HG03103 (cell line): ENCODE results near the gene CFAP210.

Source experiments
- ATAC-seq: cut with Tn5 transposase; IDR thresholded peaks from one replicate; pipeline ENCODE4 v1.9.1; 2021; ENCODE audit warnings: low read depth; ENCODE audit not compliant: unreplicated experiment

Gene CFAP210

DNA sequence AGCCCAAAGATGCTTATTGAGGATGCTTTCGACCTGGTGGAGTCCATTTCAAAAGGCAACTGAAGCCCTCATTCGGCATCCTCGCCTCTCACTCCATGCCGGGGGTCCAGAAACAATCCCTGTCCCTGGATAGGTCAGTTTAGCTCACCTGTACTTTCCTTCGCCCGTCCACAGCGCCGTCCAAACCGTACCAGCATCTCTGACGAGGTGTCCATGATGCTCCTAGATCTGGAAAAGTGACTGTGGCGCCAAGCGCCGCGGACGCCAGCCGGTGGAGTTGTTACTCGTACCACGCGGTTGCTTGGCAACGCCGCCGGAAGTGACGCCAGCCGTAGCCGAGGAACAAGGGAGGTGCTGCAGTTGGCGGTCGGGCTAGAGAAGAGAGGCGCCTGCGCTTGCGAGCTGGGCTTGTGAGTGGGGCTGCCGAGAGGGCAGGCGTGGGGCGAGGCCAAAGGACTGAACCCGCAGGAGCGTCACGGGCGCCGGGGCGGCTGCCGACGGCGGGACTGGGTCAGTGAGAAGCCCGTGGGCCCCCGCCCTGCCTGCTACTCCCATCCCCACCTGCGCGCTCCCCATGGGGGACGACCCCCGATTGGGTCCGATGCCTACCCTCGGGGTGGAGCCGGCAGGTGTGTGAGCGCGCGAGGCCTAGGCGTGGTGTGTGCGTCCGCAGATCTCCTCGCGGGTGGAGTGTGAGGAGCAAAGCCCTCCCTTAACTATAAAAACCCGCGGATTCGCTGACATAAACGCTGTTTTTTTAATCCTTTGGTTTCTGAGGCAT lies at the start of gene CFAP210, which contains the start of gene PHOSPHO2:
TSS of gene CFAP210 (minus strand) at position 293 of the 781 bp plus-strand sequence. CDS start at position 215, 78 bp downstream.
TSS of gene PHOSPHO2 (plus strand) at position 357 of the 781 bp plus-strand sequence. CDS start 6,503 bp downstream, outside the sequence.
- ATAC-seq, result peak; percentile 99

- ATAC-seq, result no peak
These were observed 49.3 kb upstream of the CFAP210 start for GRCh38 chr2:169743549-169743948.

GRCh38 chr2:169739351-169739750 lies 45.1 kb upstream of the CFAP210 start:
- no peak for ATAC-seq

GRCh38 chr2:169738566-169739229 lies 44.5 kb upstream of the CFAP210 start:
- ATAC-seq, result no peak

GRCh38 chr2:169736902-169737301 lies 42.7 kb upstream of the CFAP210 start:
- no peak for ATAC-seq

- ATAC-seq, result no peak
These were observed 41.4 kb upstream of the CFAP210 start for GRCh38 chr2:169735623-169736022.

- ATAC-seq, result peak; percentile 37
These were observed 40.1 kb upstream of the CFAP210 start for GRCh38 chr2:169734169-169734847.

- ATAC-seq, result no peak
These were observed 38.6 kb upstream of the CFAP210 start for GRCh38 chr2:169732583-169733358.

DNA sequence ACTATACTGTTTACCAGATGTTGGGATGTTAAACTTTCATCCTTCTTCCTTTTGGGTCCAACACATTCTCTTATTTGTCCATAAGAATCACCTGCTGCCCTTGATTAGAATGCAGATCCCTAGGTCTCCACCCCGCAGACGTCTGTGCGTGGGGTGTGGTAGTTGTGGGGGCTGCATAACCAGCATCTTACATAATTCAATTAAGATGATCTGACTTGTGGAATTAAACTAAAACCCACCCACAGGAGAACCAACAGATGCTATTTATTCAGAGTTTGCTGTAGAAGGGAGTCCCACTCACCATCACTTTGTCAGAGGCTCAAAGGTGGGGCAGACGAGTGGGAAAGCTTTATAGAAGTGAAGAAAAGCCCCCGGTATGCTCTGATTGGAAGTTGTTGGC lies 37.9 kb upstream of the CFAP210 start:
- ATAC-seq, result no peak

DNA sequence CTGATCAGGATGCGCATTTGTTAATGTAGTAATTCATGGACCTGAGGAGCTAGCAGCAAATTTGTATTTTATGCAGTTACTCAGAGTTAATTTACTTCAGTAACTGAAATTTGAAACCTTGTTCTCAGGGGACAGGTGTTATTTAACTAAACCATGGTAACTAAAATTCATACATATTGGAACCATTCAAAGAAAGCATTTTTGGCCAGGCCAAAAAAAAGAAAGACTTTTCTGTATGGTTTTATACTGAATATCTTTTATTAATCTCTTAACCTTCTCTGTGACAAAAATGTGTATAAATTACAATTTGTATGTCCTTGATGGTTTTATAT lies 35.0 kb upstream of the CFAP210 start:
- no peak for ATAC-seq

DNA sequence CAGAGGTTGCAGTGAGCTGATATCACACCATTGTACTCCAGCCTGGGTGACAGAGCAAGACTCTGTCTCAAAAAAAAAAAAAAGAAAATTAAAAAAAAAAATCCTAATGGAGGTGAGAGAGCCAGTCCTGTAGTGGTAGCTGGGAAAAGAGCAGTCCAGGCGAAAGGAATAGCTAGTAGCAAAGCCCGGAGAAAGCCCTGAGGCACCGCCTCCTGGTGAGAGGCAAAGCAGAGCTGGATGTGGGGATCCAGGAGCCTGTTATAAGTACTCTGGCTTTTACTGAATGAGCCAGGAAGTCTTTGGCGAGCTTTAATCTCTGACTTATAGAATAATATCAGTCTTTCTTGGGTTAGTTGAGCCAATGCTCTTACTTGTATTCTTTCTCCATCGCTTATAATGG lies 32.9 kb upstream of the CFAP210 start:
- no peak for ATAC-seq

DNA sequence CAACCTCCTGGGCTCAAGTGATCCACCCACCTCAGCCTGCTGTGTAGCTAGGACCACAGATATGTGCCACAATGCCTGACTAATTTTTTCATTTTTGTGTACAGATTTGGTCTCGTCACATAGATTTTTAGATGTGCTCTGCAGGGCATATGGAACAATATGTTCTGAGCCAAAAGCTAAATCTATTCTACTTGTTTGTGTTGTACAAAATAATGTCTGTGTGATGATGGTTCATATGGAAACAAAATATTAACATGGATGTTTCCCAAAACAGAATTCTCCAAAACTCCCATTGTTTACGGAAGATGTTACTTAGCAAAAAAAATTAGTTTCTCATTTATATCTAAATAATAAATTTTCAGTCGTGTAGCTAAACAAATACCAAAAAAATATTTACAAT lies 26.8 kb upstream of the CFAP210 start:
- ATAC-seq, result no peak

- ATAC-seq, result no peak
These were observed 24.8 kb upstream of the CFAP210 start for GRCh38 chr2:169718930-169719504.

DNA sequence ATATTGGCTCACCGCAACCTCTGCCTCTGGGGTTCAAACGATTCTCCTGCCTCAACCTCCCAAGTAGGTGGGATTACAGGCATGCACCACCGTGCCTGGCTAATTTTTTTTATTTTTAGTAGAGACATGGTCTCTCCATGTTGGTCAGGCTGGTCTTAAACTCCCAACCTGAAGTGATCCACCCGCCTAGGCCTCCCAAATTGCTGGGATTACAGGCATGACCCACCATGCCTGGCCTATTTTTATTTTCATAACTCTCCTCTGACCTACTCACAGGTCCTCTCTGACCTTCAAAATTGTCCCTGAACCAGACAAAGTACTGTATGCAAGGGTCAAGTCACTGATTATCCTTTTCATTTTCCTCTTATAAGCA lies 23.5 kb upstream of the CFAP210 start:
- no peak for ATAC-seq

DNA sequence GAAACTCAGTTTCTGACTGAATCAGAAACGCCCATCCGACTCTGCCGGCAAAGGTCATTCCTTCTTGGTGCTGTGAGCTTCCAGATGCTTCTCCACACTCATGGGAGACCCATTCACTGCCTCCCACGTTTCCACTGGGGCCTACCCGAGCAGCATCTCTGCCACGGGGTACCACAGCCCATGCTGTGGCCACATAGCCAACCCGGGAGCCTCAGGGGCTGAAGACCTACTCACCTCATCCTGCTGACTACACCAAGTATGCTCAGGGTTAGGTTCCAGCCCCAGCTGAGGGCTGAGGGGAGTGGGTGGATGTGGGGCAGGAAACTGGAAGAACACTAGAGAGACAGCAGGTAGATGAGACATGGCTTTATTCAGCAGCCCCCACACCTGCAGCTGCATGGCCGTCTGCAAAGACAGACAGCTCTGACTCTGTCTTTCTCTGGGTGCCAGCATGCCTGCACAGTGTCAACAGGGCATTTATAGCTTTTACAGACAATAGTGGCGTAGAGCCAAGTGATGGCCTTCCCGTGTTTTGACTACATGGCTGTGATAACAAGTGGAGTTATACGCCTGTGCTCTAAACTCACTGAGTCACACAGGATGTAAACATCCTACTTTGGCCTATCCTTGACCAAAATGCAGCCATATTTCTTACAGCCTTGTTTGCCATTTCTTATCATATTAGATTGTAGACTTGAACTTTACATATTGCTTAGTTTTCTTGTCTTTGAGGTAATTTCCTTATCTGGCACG lies 22.9 kb upstream of the CFAP210 start:
- no peak for ATAC-seq

GRCh38 chr2:169716238-169716886 lies 22.2 kb upstream of the CFAP210 start:
- ATAC-seq, result no peak

- ATAC-seq, result no peak
These were observed 21.4 kb upstream of the CFAP210 start for GRCh38 chr2:169715379-169716237.

- no peak for ATAC-seq
These were observed 20.5 kb upstream of the CFAP210 start for GRCh38 chr2:169714699-169715098.
